ENCODE data around the gene SETBP1.
A peak's percentile ranks its signal among the peaks of the same experiment; 100 is the strongest.

SETBP1 gene

DNA sequence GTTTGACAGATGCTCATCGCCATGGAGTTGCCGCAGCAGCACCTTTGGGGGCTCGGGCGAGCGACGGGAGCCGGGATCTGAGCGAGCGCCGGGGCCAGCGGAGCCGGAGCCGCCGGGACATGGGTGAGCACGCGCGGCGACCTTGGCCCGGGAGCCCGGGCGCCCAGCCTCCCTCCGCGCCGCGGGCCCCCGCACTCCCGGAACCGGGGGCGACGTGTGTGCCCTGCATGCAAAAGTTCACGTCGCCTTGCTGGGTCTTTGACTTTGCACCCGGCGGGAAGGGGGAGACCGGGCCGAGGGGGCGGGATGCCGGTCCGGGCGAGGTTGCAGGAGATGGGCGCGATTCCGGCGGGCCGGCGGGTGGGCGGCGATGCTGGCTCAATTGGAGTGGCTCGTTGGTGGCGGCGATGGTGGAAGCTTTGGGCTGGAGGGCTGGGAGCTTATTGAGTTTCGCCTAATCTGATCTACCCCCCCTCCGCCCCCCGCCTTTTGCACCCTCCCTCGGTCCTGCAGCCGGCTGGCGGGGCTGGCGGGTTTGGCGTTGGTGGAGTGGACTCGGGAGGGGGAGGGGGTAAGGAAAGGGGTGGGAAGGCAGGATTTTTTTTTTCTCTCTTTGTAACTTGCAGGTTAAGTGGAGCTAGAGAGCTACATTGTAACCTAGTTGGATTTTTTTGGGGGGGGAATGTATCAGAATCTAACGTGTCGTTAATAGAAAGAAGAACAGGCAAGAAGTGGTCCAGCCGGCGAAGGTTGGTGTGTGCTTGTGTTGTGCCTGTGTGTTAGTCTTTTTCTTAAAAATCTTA, at the start of gene SETBP1:
Gene SETBP1 (plus strand): TSS at position 616 of the 803 bp plus-strand sequence. CDS start 20,459 bp downstream, outside the sequence.
- peak; percentile 33 for DNase-seq

DNA sequence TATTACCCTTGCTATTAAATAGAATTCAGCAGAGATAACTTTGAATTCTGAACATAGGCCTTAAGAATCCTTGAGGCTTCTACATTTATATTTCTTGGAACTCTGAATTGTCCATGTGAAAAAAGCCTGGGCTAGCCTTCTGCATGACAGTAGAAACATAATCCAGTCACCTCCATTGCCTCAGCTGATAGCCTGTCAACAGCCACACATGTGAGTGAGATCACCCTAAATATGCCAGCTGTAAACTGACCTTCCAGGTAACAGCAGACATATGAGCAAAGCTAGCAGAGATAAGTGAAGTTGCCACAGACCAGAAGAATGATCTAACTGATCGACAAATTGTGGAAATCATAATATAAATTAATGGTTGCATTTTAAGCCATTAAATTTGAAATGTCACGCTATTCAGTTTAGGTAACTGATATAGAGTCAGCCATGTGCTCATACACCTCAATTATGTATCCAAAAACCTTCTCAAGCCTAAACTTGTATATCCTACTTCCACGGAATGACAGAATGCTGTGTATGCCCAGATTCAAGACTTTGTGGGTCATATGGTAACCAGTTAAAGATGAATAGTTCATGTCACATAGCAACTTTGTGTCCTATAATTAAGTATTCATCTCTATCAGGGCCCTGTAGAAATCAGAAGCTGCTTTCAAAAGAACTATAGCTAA, 48.1 kb upstream of the SETBP1 start:
- no peak for DNase-seq

DNA sequence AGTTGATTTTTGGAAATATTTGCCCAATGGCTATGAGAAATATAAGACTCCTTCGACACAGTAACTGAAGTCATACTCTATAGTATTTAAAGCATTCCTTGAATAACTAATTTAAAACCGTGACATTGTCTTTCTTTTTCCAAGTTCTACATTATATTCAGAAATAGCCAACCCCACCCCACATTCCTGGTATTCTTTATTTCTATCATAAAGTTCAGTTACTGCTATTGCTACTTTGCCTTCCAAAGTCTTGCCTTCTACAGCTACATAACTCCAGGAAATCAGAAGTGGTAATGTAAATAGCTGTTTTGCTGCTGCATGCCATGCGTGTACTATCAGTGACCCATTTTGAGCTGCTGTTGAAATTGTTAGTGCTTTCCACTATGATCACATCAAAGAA, 45.1 kb upstream of the SETBP1 start:
- DNase-seq, result no peak

DNA sequence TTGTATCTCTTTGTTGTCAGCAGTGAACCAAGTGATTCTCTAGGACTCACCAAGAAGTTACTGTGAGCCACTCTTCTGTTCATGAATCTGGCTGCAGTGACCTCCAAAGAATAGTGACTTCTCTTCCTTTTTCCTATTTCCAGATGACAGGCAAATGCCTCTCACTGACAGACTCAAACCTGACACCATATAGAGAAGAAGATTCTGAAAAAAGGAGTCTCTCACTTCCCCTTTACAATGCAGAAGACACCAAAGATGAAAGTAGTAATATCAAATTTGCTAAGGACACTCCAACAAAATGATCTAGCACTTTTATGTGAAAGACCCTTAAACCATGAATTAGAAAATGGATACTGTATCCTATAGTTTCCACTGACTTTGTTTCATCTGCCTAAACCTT, 44.4 kb upstream of the SETBP1 start:
- no peak for DNase-seq

DNA sequence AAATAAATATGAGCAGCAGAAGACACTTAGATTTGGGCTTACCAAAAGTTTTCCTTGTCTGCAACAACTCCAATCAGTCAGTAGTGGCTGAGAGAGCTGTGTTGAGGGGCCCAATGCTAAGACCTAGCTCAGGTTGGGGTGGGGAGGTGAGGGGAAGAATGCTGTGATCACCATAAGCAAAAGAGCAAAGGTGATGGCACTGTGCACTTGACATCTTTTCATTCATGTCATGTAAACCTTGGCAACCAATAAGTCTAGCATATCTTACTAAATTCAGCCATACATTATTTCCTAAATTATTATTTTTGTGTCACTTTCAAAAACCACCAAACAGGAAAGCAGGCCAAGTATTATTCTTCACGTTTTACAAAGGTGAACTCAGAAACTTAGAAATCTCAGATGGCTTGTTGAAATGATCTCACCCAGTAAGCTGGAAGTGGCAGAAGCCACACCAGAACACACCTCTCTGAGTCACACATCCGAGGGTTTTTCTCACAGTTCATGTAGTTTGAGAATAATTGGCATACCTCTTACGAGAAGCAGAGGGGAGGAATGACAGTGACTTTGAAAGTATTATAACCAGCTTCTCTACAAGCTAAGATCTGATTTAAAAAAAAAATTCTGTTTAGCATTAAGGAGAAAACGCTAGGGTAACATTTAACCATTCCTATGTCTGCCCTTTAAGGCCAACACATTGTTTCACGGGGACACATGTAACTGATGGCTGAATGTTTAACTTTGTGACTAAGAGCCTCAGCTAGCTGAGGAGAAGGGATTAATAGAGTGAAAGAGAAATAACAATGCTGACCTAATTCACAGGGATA, 43.3 kb upstream of the SETBP1 start:
- DNase-seq, result no peak

DNA sequence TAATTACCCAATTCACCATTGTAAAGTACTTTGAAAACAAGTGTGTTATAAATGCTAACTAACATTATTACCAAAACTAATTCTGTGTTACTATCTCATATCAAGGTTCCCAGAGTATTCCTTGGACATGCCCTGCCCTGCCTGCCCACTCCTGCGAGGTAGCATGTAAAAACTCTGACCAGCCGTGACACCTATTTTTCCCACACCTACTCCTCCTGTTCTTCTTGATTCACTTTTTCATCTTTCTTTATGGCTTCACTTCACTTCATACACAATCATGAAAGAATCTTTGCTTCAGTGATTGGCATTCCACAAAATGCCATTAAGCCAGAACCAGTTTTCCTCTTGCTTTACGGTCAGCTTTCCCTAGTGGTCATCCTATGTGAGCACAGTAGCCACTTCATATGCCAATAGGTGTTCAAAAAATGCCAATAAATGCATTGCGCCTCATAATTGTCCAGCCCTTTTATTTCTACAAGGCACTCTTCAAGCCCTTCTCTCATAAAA, 42.6 kb upstream of the SETBP1 start:
- no peak for DNase-seq

DNA sequence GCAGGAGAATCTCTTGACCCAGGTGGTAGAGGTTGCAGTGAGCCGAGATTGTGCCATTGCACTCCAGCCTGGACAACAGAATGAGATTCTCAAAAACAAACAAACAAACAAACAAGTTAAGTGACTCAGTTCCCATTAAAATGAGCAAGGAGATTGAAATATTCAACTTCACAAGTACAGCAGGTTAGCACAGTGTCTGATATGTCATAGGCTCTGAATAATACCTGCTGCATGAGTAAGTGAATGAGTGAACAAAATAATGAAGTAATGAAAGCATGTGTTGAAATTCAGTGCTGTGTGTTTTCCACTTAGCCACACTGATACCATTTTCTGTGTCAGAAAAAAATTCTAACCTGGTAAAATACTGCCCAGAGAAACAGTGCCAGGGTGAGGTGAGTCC, 41.9 kb upstream of the SETBP1 start:
- no peak for DNase-seq

DNA sequence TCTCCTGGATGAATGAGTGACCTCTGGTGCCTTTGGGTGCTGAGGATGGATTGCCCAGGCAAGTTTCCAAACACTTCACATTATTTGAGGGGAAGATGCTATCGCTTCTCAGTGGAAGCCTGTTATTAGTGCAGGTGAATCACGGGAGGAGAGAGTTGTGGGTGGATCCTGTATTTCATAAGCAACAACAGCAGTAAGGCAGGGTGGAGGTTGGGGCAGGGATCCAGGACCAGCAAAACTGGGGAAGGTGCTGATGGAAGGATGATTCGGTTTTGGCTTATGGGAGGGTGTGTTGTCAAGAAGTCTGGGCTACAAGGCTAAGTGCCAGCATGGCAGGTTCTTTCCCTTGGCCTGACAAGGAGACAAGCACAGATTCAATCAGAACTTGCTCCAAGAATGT, 37.7 kb upstream of the SETBP1 start:
- DNase-seq, result no peak

DNA sequence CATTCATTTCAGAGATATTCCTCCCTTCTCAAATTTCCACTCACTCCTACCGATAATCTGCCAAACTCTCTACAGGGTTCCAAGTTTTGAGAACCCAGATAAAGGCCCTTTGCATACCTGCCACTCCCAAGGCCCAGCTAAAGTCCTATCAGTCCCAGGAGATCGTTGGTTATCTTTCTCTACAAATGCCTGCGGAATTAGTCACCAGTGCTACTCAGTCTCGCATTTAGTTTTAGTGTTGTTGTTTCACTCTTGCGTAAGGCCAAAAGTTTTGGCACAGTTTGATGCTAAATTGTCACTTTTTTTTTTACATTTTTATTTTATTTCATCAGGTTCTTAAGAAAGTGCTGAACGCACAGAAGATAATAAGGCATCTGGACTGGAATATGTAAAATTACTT, 29.2 kb upstream of the SETBP1 start:
- DNase-seq, result no peak

DNA sequence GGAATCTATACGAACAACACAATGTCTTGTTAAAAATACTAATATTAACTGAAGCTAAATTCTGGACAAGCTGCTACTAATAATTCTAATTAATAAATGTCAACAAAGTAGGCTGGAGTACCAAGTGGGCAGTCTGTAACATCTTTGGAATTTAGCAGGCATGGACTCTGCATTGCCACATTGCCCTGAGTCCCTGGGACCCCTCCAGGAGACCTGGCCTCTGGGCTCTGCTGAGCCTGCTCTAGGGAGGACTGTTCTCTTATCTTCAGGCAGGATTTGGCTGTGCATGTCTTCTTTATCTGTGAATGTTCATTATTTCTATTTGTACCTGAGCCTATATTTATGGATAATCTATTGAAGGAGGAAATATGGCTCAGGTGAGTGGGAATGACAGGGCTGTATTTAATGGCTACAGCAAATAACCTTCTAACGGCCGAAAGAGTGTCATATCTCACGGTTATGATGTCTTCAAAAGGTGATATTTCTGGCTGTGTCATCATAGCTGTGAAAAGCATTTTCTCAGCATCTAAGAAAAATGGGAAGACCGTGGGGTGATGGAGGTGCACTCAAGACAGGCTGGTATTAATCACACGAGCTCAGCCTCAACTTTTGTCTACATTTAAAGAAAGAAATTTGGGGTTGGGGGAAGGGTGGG, 28.6 kb upstream of the SETBP1 start:
- DNase-seq, result no peak

DNA sequence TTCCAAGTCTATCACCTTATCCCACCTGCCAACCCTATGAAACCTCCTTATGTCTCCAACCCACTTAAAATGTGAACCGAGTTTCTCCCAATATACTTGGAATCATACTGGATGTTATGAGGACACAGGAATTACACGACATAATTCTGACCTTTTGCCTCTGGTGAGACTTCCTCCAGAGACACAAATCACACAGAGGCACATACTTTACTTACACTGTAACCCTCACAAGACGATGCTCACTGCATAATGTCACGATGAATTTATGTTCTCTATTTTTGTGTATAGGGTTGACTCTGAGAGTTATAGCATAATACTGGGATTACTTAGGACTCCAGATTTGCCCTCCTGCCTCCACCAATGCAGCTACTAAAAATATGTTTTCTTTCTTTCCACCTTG, 28.0 kb upstream of the SETBP1 start:
- no peak for DNase-seq

DNA sequence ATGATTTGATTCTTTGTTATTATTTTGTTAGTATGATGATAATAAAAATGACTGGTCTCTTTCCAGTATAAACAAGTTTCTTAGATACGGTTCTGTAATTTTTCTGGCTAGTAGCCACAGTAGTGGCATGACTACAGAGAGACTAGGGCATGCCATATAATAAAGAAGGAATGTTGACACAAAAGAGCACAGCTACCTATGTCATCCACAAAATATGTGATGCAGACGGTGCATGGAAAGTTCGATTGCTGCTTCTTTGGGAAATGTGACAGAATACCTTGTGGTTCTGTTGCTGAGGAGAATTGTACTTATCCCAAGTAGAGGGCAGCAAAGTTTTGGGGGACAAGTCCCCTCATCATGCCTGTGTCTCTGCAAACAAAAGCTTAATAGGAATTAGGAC, 26.1 kb upstream of the SETBP1 start:
- DNase-seq, result no peak

DNA sequence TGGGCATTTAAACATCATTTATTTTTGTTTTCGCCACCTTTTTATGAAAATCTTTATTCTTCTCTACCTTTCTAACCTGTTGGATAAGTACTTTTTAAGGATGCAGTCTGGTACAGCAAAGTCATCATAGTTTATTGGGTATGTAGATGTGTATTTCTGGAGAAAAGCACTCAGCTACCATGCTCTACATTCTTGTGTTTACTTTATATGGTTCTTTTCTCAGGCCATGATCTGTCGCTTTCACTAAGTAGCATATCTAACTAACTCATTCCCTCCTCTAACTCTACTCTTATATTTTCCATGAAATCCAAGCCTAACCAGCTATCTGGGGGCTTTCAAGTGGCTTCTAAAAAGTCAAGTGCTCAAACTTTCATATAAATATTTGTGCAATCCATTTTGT, 25.3 kb upstream of the SETBP1 start:
- DNase-seq, result no peak

DNA sequence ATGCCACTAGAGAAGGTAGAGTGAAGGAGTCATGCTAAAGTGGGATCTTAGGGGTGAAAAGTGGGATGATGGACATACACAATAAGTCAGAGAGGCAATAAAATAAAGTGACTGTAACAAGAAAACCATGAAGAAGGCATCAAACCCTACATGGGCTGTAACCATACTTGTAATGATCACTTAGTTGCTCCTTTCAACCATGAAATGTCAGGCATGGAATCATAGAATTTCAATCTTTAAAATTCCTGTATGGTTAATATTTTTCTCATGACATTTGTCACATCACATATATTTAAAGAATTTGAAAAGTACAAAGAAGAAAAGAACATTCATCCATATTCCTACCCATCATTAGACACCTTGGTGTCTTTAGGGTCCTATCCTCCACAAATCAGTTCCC, 20.9 kb upstream of the SETBP1 start:
- DNase-seq, result no peak

DNA sequence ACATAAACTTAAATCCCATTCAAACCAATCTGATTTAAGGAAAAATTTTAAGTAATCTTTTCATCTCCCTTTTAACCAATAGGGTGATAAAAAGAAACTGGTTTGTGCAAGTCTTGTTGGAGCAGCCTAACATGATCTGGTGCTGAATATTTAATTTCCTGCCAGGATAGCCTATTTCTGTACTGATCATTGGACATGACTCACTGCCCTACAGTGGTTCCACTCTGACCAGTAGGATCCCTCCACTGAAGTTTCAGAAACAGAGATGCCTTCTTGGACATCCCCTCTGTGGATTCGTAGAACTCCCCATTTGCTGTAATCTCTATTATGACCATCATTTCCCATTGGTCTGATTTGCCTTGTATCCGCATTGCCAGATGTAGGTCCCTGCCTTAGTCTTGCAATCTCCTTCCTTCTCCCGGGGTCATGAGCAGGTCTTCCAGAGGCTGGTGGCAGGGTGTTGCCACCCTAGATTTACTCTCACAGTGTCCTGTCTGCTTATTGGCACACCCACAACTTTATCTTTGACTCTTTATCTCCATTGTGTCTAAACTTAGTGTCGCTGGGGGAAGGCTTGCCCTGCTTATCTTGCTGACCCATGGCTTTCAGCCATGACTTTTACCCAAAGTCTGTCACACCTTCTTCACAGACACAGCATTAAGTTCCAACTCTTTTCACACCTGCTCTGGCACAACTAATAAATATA, 12.3 kb upstream of the SETBP1 start:
- no peak for DNase-seq

DNA sequence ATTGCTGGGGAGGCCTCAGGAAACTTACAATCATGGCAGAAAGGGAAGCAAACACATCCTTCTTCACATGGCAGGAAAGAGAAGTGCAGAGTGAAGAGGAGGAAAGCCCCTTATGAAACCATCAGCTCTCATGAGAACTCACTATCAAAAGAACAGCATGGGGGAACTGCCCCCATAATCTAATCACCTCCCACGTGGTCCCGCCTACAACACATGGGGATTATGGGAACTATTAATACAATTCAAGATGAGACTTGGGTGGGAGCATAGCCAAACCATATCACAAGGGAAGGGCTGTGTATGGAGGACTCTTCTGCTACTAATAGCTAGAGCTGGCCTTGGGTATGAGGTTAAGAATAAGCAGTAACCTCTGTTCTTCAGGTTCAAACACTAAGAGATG, 8.8 kb upstream of the SETBP1 start:
- DNase-seq, result no peak

DNA sequence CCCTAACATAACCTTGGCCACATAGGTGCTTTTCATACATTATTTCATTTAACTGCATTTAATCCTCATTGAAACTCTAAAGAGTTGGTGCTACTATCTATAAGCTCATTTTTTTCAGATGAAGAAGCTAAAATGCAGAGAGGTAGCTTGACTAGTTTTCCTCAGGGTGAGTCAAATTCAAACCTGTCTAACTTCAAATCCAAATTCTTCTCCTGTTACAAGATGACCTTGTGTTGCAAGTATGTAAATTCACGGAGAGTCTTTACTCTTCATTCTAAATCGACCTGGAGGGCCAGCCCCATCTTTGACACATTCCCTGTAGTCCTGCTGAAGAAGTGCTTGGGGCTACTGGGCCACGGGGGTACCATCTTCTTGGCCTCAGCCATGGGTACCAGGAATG, 8.2 kb upstream of the SETBP1 start:
- no peak for DNase-seq

DNA sequence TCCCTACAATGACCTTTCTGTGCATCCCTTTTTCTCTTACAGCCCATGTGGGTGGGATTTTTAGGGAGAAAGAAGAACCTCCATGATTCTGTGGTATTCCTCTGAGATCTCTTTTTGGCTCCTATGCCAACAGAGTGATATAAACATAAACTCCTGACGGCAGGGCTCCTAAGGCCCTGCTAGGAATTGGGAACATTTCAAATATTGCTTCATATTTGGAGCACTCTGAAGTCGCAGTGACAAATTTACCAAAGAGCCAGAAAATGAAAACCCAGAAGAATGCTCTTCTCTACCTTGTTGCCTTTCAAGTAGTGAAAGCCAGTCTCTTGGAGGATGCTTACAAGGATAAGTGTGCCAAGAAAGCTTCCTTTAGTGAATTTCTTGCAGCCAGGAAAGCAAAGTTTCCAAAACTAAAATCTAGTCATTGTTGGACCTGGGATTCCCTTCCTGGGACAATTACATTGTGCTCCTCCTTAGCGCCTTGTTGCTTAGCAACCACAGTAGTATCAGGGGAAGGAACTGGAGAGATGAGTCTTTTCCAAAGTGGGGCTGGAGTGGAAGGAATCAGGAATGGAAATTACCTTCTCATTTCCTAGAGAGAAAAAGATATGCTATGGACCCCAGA, 7.3 kb upstream of the SETBP1 start:
- no peak for DNase-seq

DNA sequence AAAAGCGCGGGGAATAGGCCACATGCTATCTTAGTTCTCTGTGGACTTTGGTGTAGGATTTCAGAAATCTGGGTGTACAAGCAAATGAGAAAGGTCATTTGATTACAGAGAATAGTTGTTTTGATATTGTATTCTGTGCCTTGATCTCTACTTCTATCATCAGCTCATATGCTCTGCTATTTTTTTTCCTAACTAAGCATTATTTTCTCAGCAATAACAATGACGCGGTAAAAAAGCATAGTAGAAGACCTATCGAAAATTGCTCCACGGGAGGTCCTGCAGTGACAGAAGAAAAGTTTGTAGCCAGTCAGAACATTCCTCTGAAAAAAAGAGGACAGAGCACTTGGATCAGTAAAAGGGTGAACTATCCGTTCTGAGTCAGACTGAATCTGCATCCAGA, 2.8 kb upstream of the SETBP1 start:
- no peak for DNase-seq

DNA sequence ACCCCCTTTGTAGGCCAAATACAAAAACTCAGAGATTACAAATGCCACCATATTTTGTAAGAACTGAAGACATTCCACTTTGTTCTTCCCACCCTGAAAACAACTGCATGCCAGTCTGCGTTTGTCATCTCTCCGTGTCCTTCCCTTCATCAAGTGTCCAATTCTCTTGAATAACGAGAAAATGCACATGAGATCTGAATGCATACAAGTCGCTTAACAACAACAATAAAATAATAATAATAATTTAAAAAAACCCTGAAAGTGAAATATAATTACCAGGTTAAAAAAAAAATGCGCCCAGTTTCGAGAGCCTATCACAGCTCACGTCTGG, 2.0 kb upstream of the SETBP1 start:
- no peak for DNase-seq

DNA sequence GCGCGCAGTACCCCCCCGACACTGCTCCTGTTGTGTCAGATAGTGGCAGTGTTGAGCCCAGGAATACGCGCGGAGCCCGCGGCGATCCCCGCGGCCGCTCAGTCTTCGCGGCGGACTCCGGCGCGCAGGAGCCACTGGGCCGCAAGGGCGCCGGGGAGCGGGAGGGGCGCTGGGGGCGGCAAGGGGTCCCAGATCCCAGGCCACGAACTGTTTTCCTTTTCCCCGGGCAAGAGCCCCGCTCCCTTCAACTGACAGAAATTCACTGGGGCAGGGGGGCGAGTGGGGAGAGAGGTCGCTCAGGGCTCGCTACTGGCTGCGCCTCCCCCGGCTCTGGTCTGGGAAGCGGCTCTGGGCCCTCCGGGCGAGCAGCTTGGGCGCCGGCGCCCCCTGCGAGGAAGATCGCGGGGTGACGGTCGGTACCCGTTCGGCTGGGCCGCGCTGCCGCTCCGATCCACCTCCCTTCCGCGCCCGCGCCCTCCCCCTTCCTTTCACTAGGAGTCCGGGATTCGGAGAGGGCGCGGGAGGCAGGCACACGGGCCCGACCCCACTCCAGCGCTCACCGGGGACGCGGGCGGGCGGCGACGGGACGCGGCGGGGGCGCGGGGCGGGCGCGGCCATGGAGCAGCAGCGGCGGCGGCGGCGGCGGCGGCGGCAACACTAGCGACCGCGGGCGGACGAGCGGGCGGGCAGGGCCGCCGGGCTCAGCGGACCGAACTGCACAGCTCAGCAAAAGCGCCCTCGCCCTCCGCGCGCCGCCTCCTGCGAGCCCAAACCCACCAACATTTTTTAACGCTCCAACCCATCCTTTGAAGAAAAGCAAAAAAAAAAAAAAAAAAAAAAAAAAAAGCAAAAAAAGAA, 1.4 kb upstream of the SETBP1 start:
- DNase-seq, result peak; percentile 63

All from activated CD4-positive, CD25-positive, alpha-beta regulatory T cell treated with anti-CD3 and anti-CD28 coated beads, Interleukin-2, amount 50 U/mL, for 72 hours (primary cell).